Adrenal gland (tissue), 12 donors: ENCODE data around the gene TULP4. TPM values are rescaled to one million over a fixed set of nuclear protein-coding genes. Genes with fewer than 3 reads are reported as not detected.

Experiments used
- DNase-seq, 7 donors: peaks; one replicate each; pipeline ENCODE4 v3.0.0-alpha.2; 2019 to 2020
- H3K27ac ChIP-seq, 5 donors: fragments of 200-600 bp; sonication (generic) in 4 of 5; 1 replicate in 3 of 5; 2 replicates in 2 of 5; pipeline versions ENCODE4 v1.5.1 to v1.8.0; 2016 to 2020; ENCODE audit warnings: mild to moderate bottlenecking in 1 of 5
- H3K27me3 ChIP-seq: fragments of 200-600 bp; 2 replicates; pipeline ENCODE4 v1.8.0; 2021
- H3K36me3 ChIP-seq, 2 donors: fragments of 200-600 bp; replicated peaks in 1 of 2; 1 replicate in 1 of 2; 2 replicates in 1 of 2; pipeline versions ENCODE4 v1.5.1 to v1.8.0; 2018 to 2022
- H3K4me1 ChIP-seq, 2 donors: fragments of 200-600 bp; replicated peaks in 1 of 2; 1 replicate in 1 of 2; 2 replicates in 1 of 2; pipeline versions ENCODE4 v1.5.1 to v1.8.0; 2018 to 2021
- H3K4me3 ChIP-seq, 4 donors: fragments of 200-600 bp; sonication (generic) in 3 of 4; one replicate each; pipeline ENCODE4 v1.5.1; 2016 to 2018
- H3K9me3 ChIP-seq, 3 donors: fragments of 200-600 bp; sonication (generic) in 1 of 3; replicated peaks in 1 of 3; 1 replicate in 2 of 3; 2 replicates in 1 of 3; pipeline versions ENCODE4 v1.5.1 to v1.8.0; 2016 to 2021
- POLR2A ChIP-seq, 2 donors: fragments of 450-650 bp; IDR thresholded peaks; one replicate each; pipeline ENCODE4 v1.6.1; 2017; ENCODE audit warnings: antibody characterized with exemption in 2 of 2, mild to moderate bottlenecking in 2 of 2, moderate library complexity in 1 of 2
- WGBS, 4 donors: extraction: QIAGEN DNeasy Blood & Tissue Kit in 2 of 4; methylation state at CpG; one replicate each; pipeline versions ENCODE4 v1.1.5 to v1.1.7; 2013 to 2017; 5-methylcytosine and 5-hydroxymethylcytosine counted together
- intact Hi-C, 2 donors: fragments of 100-400 bp; cut with DNase I; formaldehyde crosslinking; loops; one replicate each; pipeline versions ENCODE4 v1.14.1 to v1.15.0; 2022 to 2023
- polyA plus RNA-seq, 3 donors: library from polyadenylated mRNA; stranded (reverse); fragments of 200-250 nt in 2 of 3; fragments of 350-450 nt in 1 of 3; fragmentation: Illumina TruSeq in 1 of 3; extraction: RNeasy Lipid Tissue Mini Kit (QIAGEN cat#74804) in 1 of 3; gene quantifications; one replicate each; pipeline ENCODE4 v1.2.3, GENCODE V29; 2013 to 2014
- total RNA-seq, 9 donors: library from RNA; depleted of rRNA in 4 of 9; stranded (reverse); fragments of >200 nt in 4 of 9; fragments of 120-200 nt in 1 of 9; fragmentation: NEBNext Ultra II Directional in 1 of 9; extraction: Animal tissue kit (Norgen Biotek cat#: 25700) in 1 of 9; gene quantifications; one replicate each; pipeline versions ENCODE4 v1.1.0 to v1.2.4, GENCODE V29; 2013 to 2023
- TF ChIP-seq, protein P1 (sequence below), 6 experiments: fragments of 450-650 bp in 4 of 6; fragments of 200-600 bp in 2 of 6; sonication (generic) in 1 of 6; IDR thresholded peaks; 1 replicate in 5 of 6; 2 replicates in 1 of 6; pipeline versions ENCODE4 v1.5.1 to v1.8.0; 2016 to 2021; ENCODE audit warnings: antibody characterized with exemption in 6 of 6, mild to moderate bottlenecking in 2 of 6, moderate library complexity in 1 of 6
- donor health status: healthy with polysubstance abuse.
- donor health status: Bipolar disorder and iron deficiency.
- donor health status: DM: yes; HTN: yes; CAD: no.
- donor health status: DM: no; HTN: no; CAD: no.
- donor health status: DM: no; HTN: no; CAD: no.
- donor health status: DM: yes; HTN: yes; CAD: no.

The TULP4 gene
- total and polyA plus RNA-seq, 12 donors = 1.9 to 89.6 (median 61.4) TPM

DNA sequence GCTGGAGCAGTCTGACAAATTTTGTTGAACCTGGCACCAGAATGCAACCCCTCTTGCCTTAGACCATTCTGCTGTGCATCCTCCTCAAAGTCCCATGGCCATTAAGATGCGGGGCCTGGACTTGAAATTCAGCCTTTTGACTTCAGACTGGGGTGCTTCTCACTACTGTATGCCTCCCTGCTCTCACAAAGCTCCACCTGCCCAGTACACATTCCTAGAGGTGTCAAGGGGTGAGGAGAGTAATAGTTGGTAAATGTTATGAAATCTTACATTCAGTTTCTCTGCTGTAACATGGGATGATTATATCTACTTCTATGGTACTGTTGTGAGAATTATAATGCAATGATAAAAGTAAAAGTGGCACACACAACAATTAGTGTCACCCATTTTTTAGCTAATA, 70.8 kb downstream of the TULP4 start:
- no peaks in the 10 kb centered on the region for H3K36me3 ChIP-seq
- intact Hi-C loops = no loop called here
- no peak overlapping the region for H3K4me3 ChIP-seq
- TF ChIP-seq, protein P1, sequence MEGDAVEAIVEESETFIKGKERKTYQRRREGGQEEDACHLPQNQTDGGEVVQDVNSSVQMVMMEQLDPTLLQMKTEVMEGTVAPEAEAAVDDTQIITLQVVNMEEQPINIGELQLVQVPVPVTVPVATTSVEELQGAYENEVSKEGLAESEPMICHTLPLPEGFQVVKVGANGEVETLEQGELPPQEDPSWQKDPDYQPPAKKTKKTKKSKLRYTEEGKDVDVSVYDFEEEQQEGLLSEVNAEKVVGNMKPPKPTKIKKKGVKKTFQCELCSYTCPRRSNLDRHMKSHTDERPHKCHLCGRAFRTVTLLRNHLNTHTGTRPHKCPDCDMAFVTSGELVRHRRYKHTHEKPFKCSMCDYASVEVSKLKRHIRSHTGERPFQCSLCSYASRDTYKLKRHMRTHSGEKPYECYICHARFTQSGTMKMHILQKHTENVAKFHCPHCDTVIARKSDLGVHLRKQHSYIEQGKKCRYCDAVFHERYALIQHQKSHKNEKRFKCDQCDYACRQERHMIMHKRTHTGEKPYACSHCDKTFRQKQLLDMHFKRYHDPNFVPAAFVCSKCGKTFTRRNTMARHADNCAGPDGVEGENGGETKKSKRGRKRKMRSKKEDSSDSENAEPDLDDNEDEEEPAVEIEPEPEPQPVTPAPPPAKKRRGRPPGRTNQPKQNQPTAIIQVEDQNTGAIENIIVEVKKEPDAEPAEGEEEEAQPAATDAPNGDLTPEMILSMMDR (IDR thresholded peaks at IDR 0.05) = no peak
- no peak for TF ChIP-seq POLR2A (IDR thresholded peaks at IDR 0.05)
- no peaks in the 10 kb centered on the region for H3K9me3 ChIP-seq
- no peak overlapping the region for H3K27ac ChIP-seq
- H3K27me3 ChIP-seq = no peaks in the 10 kb centered on the region
- H3K4me1 ChIP-seq = peaks cover 0 to 4% of the 10 kb centered on the region in 2 donors
- DNase-seq = no peak
- 90 to 100% (median 99%) methylated on average over 1 of the region's 1 CpG for WGBS, 4 donors

DNA sequence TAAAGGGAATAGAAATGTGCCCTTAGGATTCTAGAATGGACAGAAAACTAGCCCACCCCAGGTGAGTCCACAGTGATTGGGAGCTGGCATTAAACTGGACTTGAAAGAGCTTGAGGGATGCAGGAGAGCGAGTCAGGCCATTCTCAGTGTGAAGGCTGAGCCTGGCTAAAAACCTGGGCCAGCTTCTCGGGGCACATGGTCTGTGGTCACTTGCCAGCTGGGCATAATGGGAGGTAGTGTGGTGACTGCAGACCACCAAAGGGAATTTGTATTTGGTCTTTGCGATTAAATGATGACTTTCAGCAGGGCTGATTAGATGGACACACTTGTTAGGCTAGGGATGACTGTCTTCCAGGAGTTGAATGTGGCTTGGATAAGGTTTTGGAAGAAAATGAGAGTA, 71.3 kb downstream of the TULP4 start:
- no peaks in the 10 kb centered on the region for H3K9me3 ChIP-seq
- TF ChIP-seq, protein P1 (IDR thresholded peaks at IDR 0.05) = no peak
- TF ChIP-seq POLR2A (IDR thresholded peaks at IDR 0.05) = no peak
- H3K27me3 ChIP-seq = no peaks in the 10 kb centered on the region
- H3K4me3 ChIP-seq = no peak overlapping the region
- WGBS, 4 donors = 93 to 100% (median 95%) methylated on average over 3 of the region's 3 CpGs
- no peak overlapping the region for H3K27ac ChIP-seq
- peaks cover 0 to 4% of the 10 kb centered on the region in 2 donors for H3K4me1 ChIP-seq
- intact Hi-C loops = no loop called here
- DNase-seq = no peak
- H3K36me3 ChIP-seq = no peaks in the 10 kb centered on the region

DNA sequence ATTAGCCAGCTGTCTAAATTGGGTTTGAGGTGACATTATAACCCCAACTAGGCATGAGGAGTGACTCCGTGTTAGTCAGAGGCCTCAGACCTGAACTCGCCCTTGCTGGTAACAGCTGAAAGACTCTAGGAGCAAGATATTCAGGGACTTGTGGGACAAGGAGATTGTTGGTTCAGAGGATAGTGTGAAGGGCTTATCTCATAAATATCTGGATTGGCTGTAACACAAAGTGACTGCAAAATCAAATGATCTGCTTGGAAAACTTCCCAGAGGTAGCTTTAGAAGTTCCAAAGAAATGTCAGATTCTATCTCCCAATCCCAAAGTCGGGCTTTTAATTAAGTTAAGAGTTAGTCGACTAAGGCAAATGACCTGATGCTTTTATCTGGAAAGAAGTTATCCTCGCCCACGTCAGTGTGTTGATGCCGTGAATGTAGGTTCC, 72.4 kb downstream of the TULP4 start:
- TF ChIP-seq, protein P1 (IDR thresholded peaks at IDR 0.05) = no peak
- TF ChIP-seq POLR2A (IDR thresholded peaks at IDR 0.05) = no peak

DNA sequence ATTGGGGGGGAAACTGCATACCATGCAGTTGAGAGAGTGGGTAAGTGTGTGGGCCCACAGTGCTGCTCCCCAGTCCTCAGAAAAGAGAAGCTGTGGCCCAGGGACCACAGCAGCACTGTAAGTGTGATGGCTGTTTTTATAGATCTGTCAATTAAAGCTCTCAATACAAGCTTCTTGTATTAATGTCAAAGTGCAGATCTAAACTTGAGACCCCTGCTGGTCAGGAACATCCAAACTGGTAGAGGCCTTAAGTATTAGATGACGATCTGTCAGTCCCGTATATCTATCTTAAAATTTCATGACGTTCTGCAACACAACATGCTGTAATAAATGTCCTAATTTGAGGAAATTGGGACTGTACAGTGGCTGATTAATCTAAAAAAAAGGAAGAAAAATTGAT, 74.8 kb downstream of the TULP4 start:
- WGBS, 4 donors = 85 to 96% (median 90%) methylated on average over 3 of the region's 3 CpGs
- Histone ChIP-seq H3K4me3 (no peak overlapping the region), H3K9me3 (no peaks in the 10 kb centered on the region), H3K36me3 (no peaks in the 10 kb centered on the region), H3K27me3 (no peaks in the 10 kb centered on the region), H3K27ac (no peak overlapping the region), H3K4me1 (peaks cover 0 to 4% of the 10 kb centered on the region in 2 donors)
- intact Hi-C loops = no loop called here
- TF ChIP-seq, protein P1 (IDR thresholded peaks at IDR 0.05) = no peak
- no peak for TF ChIP-seq POLR2A (IDR thresholded peaks at IDR 0.05)
- DNase-seq = no peak

More for the DNA sequence above, 72.4 kb downstream of the TULP4 start:
- intact Hi-C loops = no loop called here
- DNase-seq = peak in 4 of 7 donors; percentile 28 to 42 (median 36)
- Histone ChIP-seq H3K27me3 (no peaks in the 10 kb centered on the region), H3K4me3 (no peak overlapping the region), H3K4me1 (peaks cover 0 to 4% of the 10 kb centered on the region in 2 donors), H3K27ac (peak overlapping the region in 1 of 5 donors; percentile 6), H3K36me3 (no peaks in the 10 kb centered on the region), H3K9me3 (no peaks in the 10 kb centered on the region)
- WGBS, 4 donors = 40 to 59% (median 52%) methylated on average over 7 of the region's 7 CpGs
